ENCODE data around the gene RNF111.
A peak's percentile ranks its signal among the peaks of the same experiment; 100 is the strongest.

RNF111 gene

GRCh38 chr15:58987491-58988005 lies at the start of gene RNF111:
TSS of gene RNF111 (plus strand) at chr15:58987663. CDS start at chr15:59030823, 43,160 bp downstream.
- peak; percentile 88 for DNase-seq (ENCODE audit: low spot score)

GRCh38 chr15:58947179-58947578 lies 40.3 kb upstream of the RNF111 start:
- no peak for DNase-seq (ENCODE audit: low spot score)

- no peak for DNase-seq (ENCODE audit: low spot score)
Observed at GRCh38 chr15:58951388-58952007, 36.0 kb upstream of the RNF111 start.

- no peak for DNase-seq (ENCODE audit: low spot score)
Observed at GRCh38 chr15:58952751-58953150, 34.7 kb upstream of the RNF111 start.

GRCh38 chr15:58957101-58957973 lies 30.1 kb upstream of the RNF111 start:
- no peak for DNase-seq (ENCODE audit: low spot score)

- DNase-seq (ENCODE audit: low spot score), result no peak
Observed at GRCh38 chr15:58958811-58959210, 28.7 kb upstream of the RNF111 start.

GRCh38 chr15:58962136-58962535 lies 25.3 kb upstream of the RNF111 start:
- DNase-seq (ENCODE audit: low spot score), result no peak

- DNase-seq (ENCODE audit: low spot score), result no peak
Observed at GRCh38 chr15:58962662-58963565, 24.5 kb upstream of the RNF111 start.

- DNase-seq (ENCODE audit: low spot score), result no peak
Observed at GRCh38 chr15:58966698-58967097, 20.8 kb upstream of the RNF111 start.

GRCh38 chr15:58967479-58967878 lies 20.0 kb upstream of the RNF111 start:
- DNase-seq (ENCODE audit: low spot score), result no peak

GRCh38 chr15:58977887-58978286 lies 9.6 kb upstream of the RNF111 start:
- no peak for DNase-seq (ENCODE audit: low spot score)

- no peak for DNase-seq (ENCODE audit: low spot score)
Observed at GRCh38 chr15:58980351-58980939, 7.0 kb upstream of the RNF111 start.

GRCh38 chr15:58981808-58982475 lies 5.5 kb upstream of the RNF111 start:
- DNase-seq (ENCODE audit: low spot score), result no peak

- no peak for DNase-seq (ENCODE audit: low spot score)
Observed at GRCh38 chr15:58983261-58983660, 4.2 kb upstream of the RNF111 start.

GRCh38 chr15:58985443-58985842 lies 2.0 kb upstream of the RNF111 start:
- no peak for DNase-seq (ENCODE audit: low spot score)

- no peak for DNase-seq (ENCODE audit: low spot score)
Observed at GRCh38 chr15:58987036-58987435, 427 bp upstream of the RNF111 start.

GRCh38 chr15:58988006-58988785 lies 733 bp downstream of the RNF111 start:
- peak; percentile 87 for DNase-seq (ENCODE audit: low spot score)

GRCh38 chr15:58992181-58992580 lies 4.7 kb downstream of the RNF111 start:
- DNase-seq (ENCODE audit: low spot score), result no peak

- DNase-seq (ENCODE audit: low spot score), result no peak
Observed at GRCh38 chr15:58994906-58995453, 7.5 kb downstream of the RNF111 start.

GRCh38 chr15:58999694-59000093 lies 12.2 kb downstream of the RNF111 start:
- no peak for DNase-seq (ENCODE audit: low spot score)
